GM12864 (cell line): Measurements from ENCODE around the gene WDR48.
A peak's percentile ranks its signal among the peaks of the same experiment; 100 is the strongest.

Source experiments
- DNase-seq: peaks from one replicate; pipeline ENCODE4 v3.0.0-alpha.2; 2011; ENCODE audit warnings: low read depth
- H3K4me3 ChIP-seq: 2 replicates; pipeline ENCODE4 v1.5.1; 2011; ENCODE audit warnings: mild to moderate bottlenecking, low read depth, low read length, control low read depth
- TF ChIP-seq, protein P1 (sequence below): IDR thresholded peaks from 2 replicates; pipeline ENCODE4 v1.5.1; 2011; ENCODE audit warnings: low read depth, mild to moderate bottlenecking, moderate library complexity, low read length, control low read depth, inconsistent platforms; ENCODE audit errors: missing control alignments

Gene WDR48

DNA sequence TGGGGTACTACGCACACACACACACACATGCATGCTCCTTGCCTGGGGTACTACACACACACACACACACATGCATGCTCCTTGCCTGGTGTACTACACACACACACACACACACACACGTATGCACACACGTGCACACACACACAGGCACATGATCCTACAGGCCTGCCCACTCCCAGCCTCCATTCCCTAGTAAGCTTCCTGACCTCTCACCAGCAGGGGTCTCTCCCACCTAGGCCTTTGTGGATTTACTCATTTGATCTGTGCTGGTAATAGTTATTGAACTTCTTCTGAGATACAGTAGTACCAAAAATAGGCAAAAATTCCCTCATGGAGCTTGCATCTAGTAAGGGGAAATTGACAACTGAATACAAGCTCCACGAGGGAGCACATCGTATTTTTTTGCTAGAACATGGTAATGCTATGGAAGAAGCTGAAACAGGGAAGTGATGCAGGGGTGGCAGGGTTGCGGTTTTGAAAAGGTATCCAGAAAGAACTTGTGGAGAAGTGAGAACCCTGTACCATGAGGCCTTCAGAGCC is 74.8 kb downstream of the WDR48 start:
- H3K4me3 ChIP-seq = no peak overlapping the region
- no peak for DNase-seq
- TF ChIP-seq, protein P1, sequence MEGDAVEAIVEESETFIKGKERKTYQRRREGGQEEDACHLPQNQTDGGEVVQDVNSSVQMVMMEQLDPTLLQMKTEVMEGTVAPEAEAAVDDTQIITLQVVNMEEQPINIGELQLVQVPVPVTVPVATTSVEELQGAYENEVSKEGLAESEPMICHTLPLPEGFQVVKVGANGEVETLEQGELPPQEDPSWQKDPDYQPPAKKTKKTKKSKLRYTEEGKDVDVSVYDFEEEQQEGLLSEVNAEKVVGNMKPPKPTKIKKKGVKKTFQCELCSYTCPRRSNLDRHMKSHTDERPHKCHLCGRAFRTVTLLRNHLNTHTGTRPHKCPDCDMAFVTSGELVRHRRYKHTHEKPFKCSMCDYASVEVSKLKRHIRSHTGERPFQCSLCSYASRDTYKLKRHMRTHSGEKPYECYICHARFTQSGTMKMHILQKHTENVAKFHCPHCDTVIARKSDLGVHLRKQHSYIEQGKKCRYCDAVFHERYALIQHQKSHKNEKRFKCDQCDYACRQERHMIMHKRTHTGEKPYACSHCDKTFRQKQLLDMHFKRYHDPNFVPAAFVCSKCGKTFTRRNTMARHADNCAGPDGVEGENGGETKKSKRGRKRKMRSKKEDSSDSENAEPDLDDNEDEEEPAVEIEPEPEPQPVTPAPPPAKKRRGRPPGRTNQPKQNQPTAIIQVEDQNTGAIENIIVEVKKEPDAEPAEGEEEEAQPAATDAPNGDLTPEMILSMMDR = peak; percentile 43

DNA sequence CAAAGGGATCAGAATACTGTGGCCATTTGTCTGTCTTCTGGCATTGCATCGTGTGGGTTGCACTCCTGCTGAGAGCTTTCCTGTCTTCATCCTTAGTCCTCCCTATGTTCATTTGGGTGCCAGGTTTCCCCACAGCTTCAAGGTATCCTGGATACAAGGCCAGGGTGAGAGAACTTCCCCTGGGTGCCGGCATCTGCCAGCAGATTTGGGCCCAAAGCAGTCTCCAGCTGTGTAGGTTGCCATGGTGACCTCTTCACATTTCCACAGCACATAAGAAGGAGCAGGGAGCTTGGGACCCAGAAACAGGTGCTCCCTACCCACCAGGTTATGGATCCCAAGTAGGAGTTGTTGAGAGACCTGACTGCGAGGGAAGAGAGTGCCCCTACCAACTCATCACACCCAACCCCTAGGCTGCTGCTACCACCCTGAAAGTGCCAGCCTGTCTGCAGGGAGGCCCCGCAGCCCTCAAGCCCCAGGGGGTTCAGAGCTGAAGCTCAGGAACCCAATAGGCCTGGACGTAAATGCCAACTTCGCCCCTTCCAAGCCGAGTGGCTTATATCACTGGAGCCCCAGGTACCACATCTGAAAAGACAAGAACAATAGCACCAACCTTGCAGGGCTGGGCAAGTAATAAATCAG is 75.6 kb downstream of the WDR48 start:
- no peak overlapping the region for H3K4me3 ChIP-seq
- TF ChIP-seq, protein P1 = no peak
- no peak for DNase-seq

DNA sequence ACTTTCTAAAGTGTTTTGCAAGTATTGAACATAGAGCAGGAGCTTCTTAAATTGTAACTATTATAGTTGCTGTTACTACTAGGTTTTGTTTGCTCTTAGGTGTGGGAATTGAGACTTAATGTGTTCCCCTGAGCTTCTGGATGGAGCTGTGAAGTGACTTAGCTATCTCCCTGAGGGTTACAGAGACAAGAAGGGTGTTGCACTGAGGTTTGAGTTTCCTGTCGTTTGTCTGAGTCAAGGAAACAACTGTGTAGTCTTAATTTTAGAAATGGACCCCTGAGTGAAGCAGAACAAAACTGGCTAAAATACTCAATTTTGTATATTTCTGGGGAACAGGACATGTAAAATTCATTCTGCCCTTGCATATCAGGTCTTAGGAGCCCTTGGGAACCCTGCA is 76.1 kb downstream of the WDR48 start:
- H3K4me3 ChIP-seq = no peak overlapping the region
- TF ChIP-seq, protein P1 = no peak
- DNase-seq = no peak

DNA sequence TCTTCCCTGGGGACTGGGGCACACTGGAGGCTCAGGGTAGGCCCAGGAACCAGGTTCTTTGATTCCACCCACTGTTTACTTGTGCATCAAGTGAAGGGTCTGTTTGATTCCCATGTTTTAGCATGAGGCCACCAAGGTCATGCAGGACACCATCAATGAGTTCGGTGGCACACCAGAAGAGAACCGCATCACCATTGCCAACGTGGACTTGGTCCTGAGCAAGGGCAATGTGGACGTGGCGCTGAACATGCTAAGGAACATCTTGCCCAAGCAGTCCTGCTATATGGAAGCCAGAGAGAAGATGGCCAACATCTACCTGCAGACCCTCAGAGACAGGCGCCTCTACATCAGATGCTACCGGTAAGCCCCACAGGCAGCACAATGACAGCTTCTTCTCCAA is 77.1 kb downstream of the WDR48 start:
- no peak overlapping the region for H3K4me3 ChIP-seq
- no peak for DNase-seq
- TF ChIP-seq, protein P1 = no peak

DNA sequence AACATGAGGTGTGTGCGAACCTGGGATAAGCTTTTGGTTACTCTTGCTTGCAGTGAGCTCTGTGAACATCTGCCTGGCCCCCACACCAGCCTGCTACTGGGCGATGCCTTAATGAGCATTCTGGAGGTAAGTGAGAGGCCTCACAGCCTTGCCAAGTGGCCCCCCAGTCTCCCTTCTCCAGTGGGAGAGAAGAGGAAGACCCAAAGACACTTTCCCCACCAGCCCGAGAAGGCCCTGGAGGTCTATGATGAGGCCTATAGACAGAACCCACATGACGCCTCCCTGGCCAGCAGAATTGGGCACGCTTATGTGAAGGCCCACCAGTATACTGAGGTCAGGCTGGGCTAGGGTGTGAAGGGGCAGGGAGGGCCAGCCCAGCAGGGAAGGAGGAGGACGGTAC is 78.2 kb downstream of the WDR48 start:
- TF ChIP-seq, protein P1 = no peak
- no peak for DNase-seq
- no peak overlapping the region for H3K4me3 ChIP-seq

DNA sequence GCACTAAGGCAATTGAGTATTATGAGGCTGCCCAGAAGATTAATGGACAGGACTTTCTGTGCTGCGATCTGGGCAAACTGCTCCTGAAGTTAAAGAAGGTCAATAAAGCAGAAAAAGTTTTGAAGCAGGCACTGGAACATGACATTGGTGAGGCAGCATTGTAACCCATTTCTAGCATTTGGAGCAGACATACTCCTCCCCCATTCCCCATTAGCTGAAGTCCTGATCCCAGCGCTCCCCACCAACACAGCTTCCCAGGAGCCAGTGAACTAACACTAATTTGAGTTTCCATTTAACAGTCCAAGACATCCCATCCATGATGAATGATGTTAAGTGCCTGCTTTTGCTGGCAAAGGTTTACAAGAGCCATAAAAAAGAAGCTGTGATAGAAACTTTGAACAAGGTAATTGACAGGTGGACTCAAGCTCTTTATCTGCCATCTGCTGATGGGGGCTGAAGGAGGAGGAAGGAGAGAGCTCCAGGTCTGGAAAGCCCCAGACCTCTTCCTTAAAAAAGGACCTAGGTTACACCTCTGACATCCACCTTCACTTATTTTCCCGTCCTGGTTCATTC is 79.0 kb downstream of the WDR48 start:
- H3K4me3 ChIP-seq = no peak overlapping the region
- TF ChIP-seq, protein P1 = no peak
- DNase-seq = no peak
